Measurements from ENCODE around the gene HPSE2.

Gene HPSE2

GRCh38 chr10:98429320-98430072 lies 806.2 kb downstream of the HPSE2 start:
- no peak for DNase-seq (ENCODE audit: low read depth)

- no peak for DNase-seq (ENCODE audit: low read depth)
These were observed 808.6 kb downstream of the HPSE2 start for GRCh38 chr10:98427011-98427515.

GRCh38 chr10:98425511-98426352 lies 809.9 kb downstream of the HPSE2 start:
- no peak for DNase-seq (ENCODE audit: low read depth)

- DNase-seq (ENCODE audit: low read depth) = no peak
These were observed 811.1 kb downstream of the HPSE2 start for GRCh38 chr10:98424295-98425254.

- no peak for DNase-seq (ENCODE audit: low read depth)
These were observed 811.9 kb downstream of the HPSE2 start for GRCh38 chr10:98423691-98424120.

GRCh38 chr10:98422182-98422581 lies 813.5 kb downstream of the HPSE2 start:
- DNase-seq (ENCODE audit: low read depth) = no peak

GRCh38 chr10:98420786-98421185 lies 814.9 kb downstream of the HPSE2 start:
- DNase-seq (ENCODE audit: low read depth) = no peak

GRCh38 chr10:98419469-98420261 lies 816.0 kb downstream of the HPSE2 start:
- no peak for DNase-seq (ENCODE audit: low read depth)

GRCh38 chr10:98418665-98419468 lies 816.8 kb downstream of the HPSE2 start:
- no peak for DNase-seq (ENCODE audit: low read depth)

- DNase-seq (ENCODE audit: low read depth) = no peak
These were observed 817.5 kb downstream of the HPSE2 start for GRCh38 chr10:98417973-98418664.

GRCh38 chr10:98417481-98417959 lies 818.1 kb downstream of the HPSE2 start:
- no peak for DNase-seq (ENCODE audit: low read depth)

GRCh38 chr10:98416606-98417388 lies 818.9 kb downstream of the HPSE2 start:
- DNase-seq (ENCODE audit: low read depth) = no peak

GRCh38 chr10:98415731-98416119 lies 819.9 kb downstream of the HPSE2 start:
- DNase-seq (ENCODE audit: low read depth) = no peak

GRCh38 chr10:98414932-98415730 lies 820.5 kb downstream of the HPSE2 start, which contains the start of gene PYROXD2:
PYROXD2 (minus strand) TSS chr10:98415182; CDS start chr10:98415135, 47 bp downstream.
- peak; percentile 94 for DNase-seq (ENCODE audit: low read depth)

GRCh38 chr10:98414578-98414931 lies 821.1 kb downstream of the HPSE2 start:
- DNase-seq (ENCODE audit: low read depth) = no peak

GRCh38 chr10:98411768-98412167 lies 823.9 kb downstream of the HPSE2 start:
- peak; percentile 34 for DNase-seq (ENCODE audit: low read depth)

- DNase-seq (ENCODE audit: low read depth) = no peak
These were observed 824.5 kb downstream of the HPSE2 start for GRCh38 chr10:98411166-98411565.

GRCh38 chr10:98410759-98411158 lies 824.9 kb downstream of the HPSE2 start:
- DNase-seq (ENCODE audit: low read depth) = no peak

Data from fibroblast of gingiva (primary cell).